K562 (cell line): ENCODE results near the gene TSC22D2. TPM values are rescaled to one million over a fixed set of nuclear protein-coding genes. Genes with fewer than 3 reads are reported as not detected.

Source experiments
- ATF7 ChIP-seq: fragments of 450-650 bp; IDR thresholded peaks from 2 replicates; pipeline ENCODE4 v1.7.1; 2014; ENCODE audit warnings: mild to moderate bottlenecking, moderate library complexity
- CBX3 ChIP-seq, 2 experiments: IDR thresholded peaks; 1 replicate in 1 of 2; 2 replicates in 1 of 2; pipeline ENCODE4 v1.6.1; 2012; ENCODE audit warnings: inconsistent platforms in 2 of 2, low read length in 2 of 2, borderline replicate concordance in 1 of 2, control low read depth in 1 of 2
- HCFC1 ChIP-seq: IDR thresholded peaks from 2 replicates; pipeline ENCODE4 v1.6.1; 2012; ENCODE audit warnings: low read depth, low read length, improper control_type of control experiment
- HIVEP1 ChIP-seq: fragments of 250-450 bp; sonication (Bioruptor Pico); IDR thresholded peaks from 2 replicates; pipeline ENCODE4 v1.4.0; 2020; ENCODE audit warnings: mild to moderate bottlenecking
- OTX1 ChIP-seq: fragments of 450-650 bp; formaldehyde crosslinking; IDR thresholded peaks from 2 replicates; pipeline ENCODE4 v1.4.0; 2022; ENCODE audit warnings: mild to moderate bottlenecking
- RBM14 ChIP-seq: fragments of 200-400 bp; formaldehyde crosslinking; IDR thresholded peaks from 2 replicates; pipeline ENCODE4 v1.6.1; 2018; ENCODE audit warnings: low read depth, mild to moderate bottlenecking, low read length, moderate library complexity, borderline replicate concordance; ENCODE audit not compliant: insufficient read depth
- STAT5A ChIP-seq: IDR thresholded peaks from 2 replicates; pipeline ENCODE4 v1.6.1; 2012; ENCODE audit warnings: low read length, inconsistent platforms, borderline replicate concordance
- SUPT5H ChIP-seq: fragments of 450-650 bp; IDR thresholded peaks from 2 replicates; pipeline ENCODE4 v1.6.1; 2016
- TCF3 ChIP-seq: sonication (generic); formaldehyde crosslinking; IDR thresholded peaks from 2 replicates; pipeline ENCODE4 v1.4.0; 2020; ENCODE audit warnings: mild to moderate bottlenecking, missing genetic modification reagents
- ZNF24 ChIP-seq: fragments of 450-650 bp; IDR thresholded peaks from 2 replicates; pipeline ENCODE4 v1.6.1; 2016
- ZNF785 ChIP-seq: fragments of 250-450 bp; sonication (Bioruptor Pico); IDR thresholded peaks from 2 replicates; pipeline ENCODE4 v1.4.0; 2020; ENCODE audit warnings: mild to moderate bottlenecking
- polyA plus RNA-seq, 8 experiments: library from polyadenylated mRNA; depleted of rRNA in 4 of 8; stranded (reverse) in 5 of 8; unstranded in 3 of 8; fragments of >200 nt; fragmentation: Nextera tagmentation in 2 of 8; fragmentation: Illumina TruSeq in 1 of 8; extraction: Ambion mirVana in 2 of 8; extraction: Trizol in 1 of 8; gene quantifications; 2 replicates each; pipeline versions ENCODE4 v1.2.1 to v1.2.3, GENCODE V29; 2011 to 2014; ENCODE audit warnings: inconsistent platforms in 1 of 8, missing spikeins in 1 of 8
- total RNA-seq, 7 experiments: library from RNA; depleted of rRNA in 6 of 7; stranded (reverse); fragments of >200 nt in 6 of 7; fragmentation: Illumina TruSeq in 2 of 7; extraction: Trizol in 2 of 7; gene quantifications; 2 replicates each; pipeline versions ENCODE4 v1.2.1 to v1.2.3, GENCODE V29; 2011 to 2021; ENCODE audit warnings: low replicate concordance in 1 of 7
- TF ChIP-seq, protein P1 (sequence below): fragments of 200-800 bp; sonication (Bioruptor generic); IDR thresholded peaks from 2 replicates; pipeline ENCODE4 v1.6.1; 2017; ENCODE audit warnings: missing genetic modification characterization, missing compliant biosample characterization
- TF ChIP-seq, protein P2 (sequence below): fragments of 450-650 bp; IDR thresholded peaks from 2 replicates; pipeline ENCODE4 v1.6.1; 2017; ENCODE audit warnings: antibody characterized with exemption, mild to moderate bottlenecking
- TF ChIP-seq, protein P3 (sequence below), 2 experiments: fragments of 450-650 bp; conservative IDR thresholded peaks; 2 replicates each; pipeline ENCODE4 v1.6.1; 2017; ENCODE audit warnings: mild to moderate bottlenecking in 2 of 2, moderate library complexity in 2 of 2
- TF ChIP-seq, protein P4 (sequence below): fragments of 450-650 bp; IDR thresholded peaks from 2 replicates; pipeline ENCODE4 v1.6.1; 2016

The TSC22D2 gene
- total and polyA plus RNA-seq, 9 of the 15 experiments (the other 6 are each of a cell fraction or from before 2014, with no cell fraction given) = 5.5 to 44.0 (median 19.3) TPM

DNA sequence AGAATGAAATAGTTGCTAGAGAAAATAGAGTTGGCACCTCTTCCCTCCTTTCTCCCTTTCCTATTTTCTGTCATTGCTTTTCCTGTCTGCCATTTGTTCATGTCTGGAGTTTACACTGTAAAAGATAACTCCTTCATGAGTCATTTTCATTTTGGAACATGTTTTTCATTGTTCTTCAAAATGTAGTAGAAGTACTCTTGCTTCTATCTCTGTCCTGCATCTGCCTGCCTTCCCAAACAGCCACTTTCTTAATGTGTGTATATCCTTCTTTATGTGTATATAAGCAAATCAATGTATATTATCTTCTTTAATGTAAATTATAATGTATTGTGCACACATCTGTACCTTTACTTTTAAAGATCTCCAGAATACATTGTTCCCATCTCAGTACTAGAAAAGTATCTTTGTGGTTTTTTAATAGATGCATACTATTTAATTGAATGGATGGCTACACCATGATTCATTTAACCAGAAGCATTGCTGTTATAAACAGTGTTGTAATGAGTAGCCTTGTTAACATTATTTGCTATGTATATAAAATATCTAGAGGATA, 41.1 kb downstream of the TSC22D2 start (continued):
- TF ChIP-seq, protein P1, sequence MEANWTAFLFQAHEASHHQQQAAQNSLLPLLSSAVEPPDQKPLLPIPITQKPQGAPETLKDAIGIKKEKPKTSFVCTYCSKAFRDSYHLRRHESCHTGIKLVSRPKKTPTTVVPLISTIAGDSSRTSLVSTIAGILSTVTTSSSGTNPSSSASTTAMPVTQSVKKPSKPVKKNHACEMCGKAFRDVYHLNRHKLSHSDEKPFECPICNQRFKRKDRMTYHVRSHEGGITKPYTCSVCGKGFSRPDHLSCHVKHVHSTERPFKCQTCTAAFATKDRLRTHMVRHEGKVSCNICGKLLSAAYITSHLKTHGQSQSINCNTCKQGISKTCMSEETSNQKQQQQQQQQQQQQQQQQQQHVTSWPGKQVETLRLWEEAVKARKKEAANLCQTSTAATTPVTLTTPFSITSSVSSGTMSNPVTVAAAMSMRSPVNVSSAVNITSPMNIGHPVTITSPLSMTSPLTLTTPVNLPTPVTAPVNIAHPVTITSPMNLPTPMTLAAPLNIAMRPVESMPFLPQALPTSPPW (CRISPR knock-in tag) = no peak
- no peak for TF ChIP-seq SUPT5H
- TF ChIP-seq, protein P2, sequence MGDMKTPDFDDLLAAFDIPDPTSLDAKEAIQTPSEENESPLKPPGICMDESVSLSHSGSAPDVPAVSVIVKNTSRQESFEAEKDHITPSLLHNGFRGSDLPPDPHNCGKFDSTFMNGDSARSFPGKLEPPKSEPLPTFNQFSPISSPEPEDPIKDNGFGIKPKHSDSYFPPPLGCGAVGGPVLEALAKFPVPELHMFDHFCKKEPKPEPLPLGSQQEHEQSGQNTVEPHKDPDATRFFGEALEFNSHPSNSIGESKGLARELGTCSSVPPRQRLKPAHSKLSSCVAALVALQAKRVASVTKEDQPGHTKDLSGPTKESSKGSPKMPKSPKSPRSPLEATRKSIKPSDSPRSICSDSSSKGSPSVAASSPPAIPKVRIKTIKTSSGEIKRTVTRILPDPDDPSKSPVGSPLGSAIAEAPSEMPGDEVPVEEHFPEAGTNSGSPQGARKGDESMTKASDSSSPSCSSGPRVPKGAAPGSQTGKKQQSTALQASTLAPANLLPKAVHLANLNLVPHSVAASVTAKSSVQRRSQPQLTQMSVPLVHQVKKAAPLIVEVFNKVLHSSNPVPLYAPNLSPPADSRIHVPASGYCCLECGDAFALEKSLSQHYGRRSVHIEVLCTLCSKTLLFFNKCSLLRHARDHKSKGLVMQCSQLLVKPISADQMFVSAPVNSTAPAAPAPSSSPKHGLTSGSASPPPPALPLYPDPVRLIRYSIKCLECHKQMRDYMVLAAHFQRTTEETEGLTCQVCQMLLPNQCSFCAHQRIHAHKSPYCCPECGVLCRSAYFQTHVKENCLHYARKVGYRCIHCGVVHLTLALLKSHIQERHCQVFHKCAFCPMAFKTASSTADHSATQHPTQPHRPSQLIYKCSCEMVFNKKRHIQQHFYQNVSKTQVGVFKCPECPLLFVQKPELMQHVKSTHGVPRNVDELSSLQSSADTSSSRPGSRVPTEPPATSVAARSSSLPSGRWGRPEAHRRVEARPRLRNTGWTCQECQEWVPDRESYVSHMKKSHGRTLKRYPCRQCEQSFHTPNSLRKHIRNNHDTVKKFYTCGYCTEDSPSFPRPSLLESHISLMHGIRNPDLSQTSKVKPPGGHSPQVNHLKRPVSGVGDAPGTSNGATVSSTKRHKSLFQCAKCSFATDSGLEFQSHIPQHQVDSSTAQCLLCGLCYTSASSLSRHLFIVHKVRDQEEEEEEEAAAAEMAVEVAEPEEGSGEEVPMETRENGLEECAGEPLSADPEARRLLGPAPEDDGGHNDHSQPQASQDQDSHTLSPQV = peak; percentile 75
- no peak for TF ChIP-seq HIVEP1 (CRISPR knock-in tag)
- no peak for TF ChIP-seq RBM14
- TF ChIP-seq ZNF785 (CRISPR knock-in tag) = no peak
- TF ChIP-seq OTX1 = no peak
- TF ChIP-seq, protein P3, sequence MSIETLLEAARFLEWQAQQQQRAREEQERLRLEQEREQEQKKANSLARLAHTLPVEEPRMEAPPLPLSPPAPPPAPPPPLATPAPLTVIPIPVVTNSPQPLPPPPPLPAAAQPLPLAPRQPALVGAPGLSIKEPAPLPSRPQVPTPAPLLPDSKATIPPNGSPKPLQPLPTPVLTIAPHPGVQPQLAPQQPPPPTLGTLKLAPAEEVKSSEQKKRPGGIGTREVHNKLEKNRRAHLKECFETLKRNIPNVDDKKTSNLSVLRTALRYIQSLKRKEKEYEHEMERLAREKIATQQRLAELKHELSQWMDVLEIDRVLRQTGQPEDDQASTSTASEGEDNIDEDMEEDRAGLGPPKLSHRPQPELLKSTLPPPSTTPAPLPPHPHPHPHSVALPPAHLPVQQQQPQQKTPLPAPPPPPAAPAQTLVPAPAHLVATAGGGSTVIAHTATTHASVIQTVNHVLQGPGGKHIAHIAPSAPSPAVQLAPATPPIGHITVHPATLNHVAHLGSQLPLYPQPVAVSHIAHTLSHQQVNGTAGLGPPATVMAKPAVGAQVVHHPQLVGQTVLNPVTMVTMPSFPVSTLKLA (conservative IDR thresholded peaks at IDR 0.05) = 0 out of 4 replicates have a peak, but pooled peaks of 1 of the 2 experiments have one; percentile 14
- TF ChIP-seq CBX3 (IDR thresholded peaks at IDR 0.05; ENCODE audit: borderline replicate concordance in 1 of 2, low read length in 2 of 2) = 0 out of 3 replicates have a peak, but pooled peaks of 1 of the 2 experiments have one; percentile 18
- peak; percentile 78 for TF ChIP-seq TCF3
- peak; percentile 85 for TF ChIP-seq ZNF24
- TF ChIP-seq STAT5A = peak; percentile 61
- TF ChIP-seq HCFC1 = no peak
- peak; percentile 33; the same call in 1 of the 2 replicates for TF ChIP-seq ATF7
- TF ChIP-seq, protein P4, sequence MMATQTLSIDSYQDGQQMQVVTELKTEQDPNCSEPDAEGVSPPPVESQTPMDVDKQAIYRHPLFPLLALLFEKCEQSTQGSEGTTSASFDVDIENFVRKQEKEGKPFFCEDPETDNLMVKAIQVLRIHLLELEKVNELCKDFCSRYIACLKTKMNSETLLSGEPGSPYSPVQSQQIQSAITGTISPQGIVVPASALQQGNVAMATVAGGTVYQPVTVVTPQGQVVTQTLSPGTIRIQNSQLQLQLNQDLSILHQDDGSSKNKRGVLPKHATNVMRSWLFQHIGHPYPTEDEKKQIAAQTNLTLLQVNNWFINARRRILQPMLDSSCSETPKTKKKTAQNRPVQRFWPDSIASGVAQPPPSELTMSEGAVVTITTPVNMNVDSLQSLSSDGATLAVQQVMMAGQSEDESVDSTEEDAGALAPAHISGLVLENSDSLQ = peak; percentile 56
